Raji (cell line): ENCODE results near the gene ASB2.

Source experiments
- POLR2A ChIP-seq: IDR thresholded peaks from 2 replicates; pipeline ENCODE4 v1.6.1; 2011; ENCODE audit warnings: low read depth, low read length, control low read depth; ENCODE audit not compliant: insufficient read depth

Gene ASB2

GRCh38 chr14:93993382-93993781, 17.0 kb upstream of the ASB2 start:
- no peak for TF ChIP-seq POLR2A

GRCh38 chr14:93991649-93992048, 15.3 kb upstream of the ASB2 start:
- no peak for TF ChIP-seq POLR2A

DNA sequence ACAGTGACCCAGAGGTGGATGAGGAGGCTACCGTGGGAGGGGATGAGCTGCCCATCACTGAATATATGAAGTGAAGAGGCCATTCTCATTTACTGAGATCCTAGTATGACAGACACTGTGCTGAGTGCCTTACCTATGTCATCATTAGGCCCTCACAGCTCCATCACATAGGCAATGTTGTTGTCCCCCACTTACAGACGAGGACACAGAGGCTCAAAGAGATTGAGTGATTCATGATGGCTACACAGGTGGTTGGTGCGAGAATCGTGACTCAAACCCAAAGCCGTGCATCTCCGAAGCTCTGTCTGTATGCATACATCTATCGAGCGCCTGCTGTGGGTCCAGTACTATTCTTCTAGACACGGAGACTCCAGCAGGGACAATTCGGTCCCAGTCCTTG, 14.8 kb upstream of the ASB2 start:
- TF ChIP-seq POLR2A = no peak

GRCh38 chr14:93989939-93990338, 13.6 kb upstream of the ASB2 start:
- no peak for TF ChIP-seq POLR2A

DNA sequence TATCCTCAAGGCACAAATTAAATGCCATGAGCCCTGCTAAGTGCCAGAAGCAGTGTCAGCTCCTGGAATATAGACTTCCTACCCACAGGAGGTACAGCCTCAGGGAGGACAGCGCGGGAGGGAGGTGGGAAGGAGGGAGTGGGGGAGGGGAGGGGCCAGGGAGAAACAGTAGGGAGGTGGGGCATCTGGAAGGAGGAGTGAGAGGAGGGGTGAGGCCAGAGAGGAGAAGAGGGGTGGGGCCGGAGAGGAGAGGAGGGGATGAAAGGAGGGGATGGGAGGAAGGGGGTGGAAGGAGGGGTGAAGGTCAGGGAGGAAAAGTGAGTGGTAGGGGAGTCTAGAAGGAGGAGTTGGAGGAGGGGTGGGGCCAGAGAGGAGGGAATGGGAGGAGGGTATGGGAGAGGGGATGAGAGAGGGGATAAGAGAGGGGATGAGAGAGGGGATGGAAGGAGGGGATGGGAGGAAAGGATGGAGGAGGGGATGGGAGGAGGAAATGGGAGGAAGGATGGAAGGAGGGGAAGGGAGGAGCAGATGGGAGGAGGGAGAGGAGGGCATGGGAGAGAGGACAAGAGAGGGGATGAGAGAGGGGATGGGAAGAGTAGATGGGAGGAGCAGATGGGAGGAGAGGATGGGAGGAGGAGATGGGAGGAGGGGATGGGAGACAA, 11.6 kb upstream of the ASB2 start:
- TF ChIP-seq POLR2A = no peak

DNA sequence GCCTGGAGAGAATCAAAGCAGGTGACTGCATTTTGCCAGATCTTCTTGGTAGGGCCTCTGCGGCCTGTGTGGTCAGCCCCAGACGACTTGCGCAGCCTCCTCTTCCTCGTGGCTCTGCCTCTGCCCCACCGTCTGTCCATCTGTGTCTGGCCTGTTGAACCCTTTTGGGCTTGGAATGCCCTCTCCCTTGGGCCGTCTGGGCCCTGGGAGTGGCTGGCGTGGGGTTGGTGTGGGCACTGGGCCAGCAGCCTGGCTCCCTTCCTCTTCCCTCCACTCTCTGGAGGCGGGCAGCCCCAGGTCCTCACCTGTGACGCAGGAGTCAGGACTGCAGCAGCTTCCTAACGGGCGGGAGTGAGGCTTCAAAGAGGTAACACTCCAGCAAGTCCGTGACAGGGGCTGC, 11.0 kb upstream of the ASB2 start:
- TF ChIP-seq POLR2A = no peak

DNA sequence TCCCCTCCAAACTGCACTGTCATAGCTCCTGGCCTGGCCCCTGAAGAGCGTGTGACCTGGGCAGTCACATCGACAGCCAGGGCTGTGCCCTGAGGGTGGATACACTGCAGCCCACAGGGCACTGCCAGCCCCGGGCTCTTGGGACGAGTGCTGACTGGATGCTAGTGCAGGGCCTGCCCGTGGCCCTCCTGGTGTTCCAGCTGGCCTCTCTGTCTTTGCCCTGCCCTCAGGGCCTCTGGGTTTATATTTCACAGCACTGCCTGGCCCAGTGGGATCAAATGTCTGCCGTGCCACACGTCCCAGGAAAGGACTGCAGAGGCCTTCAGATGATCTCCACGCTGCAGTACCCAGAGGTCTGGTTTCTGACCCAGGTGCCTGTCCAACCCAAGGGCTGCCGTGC, 10.6 kb upstream of the ASB2 start:
- no peak for TF ChIP-seq POLR2A

- TF ChIP-seq POLR2A = no peak
These were observed 8.6 kb upstream of the ASB2 start for GRCh38 chr14:93984987-93985410.

DNA sequence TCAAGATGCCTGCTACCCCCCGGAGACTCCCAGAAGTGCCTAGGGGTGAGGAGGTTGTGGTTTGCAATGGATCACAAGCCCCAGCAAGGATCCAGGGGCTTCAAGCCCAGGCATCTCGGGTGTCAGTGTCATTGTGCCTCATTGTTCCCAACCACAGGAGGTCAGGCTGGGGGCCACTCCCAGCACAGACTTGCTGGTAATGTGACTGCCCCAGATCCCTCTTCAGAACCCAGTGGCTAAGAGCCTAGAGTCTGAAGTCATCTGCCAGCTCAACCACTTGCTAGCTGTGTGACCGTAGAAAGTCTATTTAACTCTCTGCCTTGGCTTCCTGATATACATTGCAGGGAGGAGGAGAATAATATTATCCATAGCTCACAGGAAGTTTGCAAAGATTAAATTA, 7.7 kb upstream of the ASB2 start:
- TF ChIP-seq POLR2A = no peak

GRCh38 chr14:93982230-93983007, 6.0 kb upstream of the ASB2 start:
- TF ChIP-seq POLR2A = no peak

DNA sequence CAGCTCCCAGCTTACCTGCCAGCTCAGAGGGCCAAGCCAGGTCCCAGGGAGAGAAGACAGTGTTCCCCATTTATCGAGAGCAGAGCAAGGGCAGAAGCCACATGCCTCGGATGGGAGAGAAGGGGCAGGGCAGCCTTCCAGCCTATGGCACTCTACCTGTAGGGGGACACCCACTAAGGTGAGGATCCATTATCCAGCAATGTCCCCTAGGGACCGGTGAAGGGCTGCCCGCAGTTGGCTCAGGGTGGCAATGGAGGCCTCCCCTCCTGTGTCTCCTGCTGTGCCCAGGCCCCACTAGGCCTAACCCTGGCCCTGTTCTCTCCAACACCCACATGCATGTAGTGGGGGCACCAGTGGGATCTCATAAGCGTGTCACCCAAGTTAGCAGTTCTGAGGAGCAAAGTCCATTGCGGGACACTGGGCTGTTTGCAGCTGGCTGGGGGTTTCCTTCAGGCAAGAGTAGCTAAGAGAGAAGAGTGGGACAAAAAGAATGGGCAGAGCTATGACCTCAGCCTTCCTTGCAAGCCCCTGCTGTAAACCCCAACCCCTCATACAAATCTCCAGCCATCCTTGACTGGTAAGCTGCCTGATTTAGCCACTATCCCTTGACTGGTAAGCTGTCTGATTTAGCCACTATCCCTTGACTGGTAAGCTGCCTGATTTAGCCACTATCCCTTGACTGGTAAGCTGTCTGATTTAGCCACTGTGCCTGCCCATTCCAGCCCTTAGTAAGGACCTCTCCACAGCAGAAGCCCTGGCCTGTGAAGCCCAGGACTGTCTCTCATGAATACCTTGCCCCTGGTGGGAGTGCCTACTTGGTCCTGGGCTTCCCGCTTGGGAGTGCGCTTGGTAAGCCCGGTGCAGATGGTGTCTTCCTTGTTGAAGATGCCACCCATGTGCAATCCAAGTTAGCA, 5.2 kb upstream of the ASB2 start:
- no peak for TF ChIP-seq POLR2A

- no peak for TF ChIP-seq POLR2A
These were observed 4.3 kb upstream of the ASB2 start for GRCh38 chr14:93980456-93981201.

- TF ChIP-seq POLR2A = no peak
These were observed 2.4 kb upstream of the ASB2 start for GRCh38 chr14:93978735-93979134.

DNA sequence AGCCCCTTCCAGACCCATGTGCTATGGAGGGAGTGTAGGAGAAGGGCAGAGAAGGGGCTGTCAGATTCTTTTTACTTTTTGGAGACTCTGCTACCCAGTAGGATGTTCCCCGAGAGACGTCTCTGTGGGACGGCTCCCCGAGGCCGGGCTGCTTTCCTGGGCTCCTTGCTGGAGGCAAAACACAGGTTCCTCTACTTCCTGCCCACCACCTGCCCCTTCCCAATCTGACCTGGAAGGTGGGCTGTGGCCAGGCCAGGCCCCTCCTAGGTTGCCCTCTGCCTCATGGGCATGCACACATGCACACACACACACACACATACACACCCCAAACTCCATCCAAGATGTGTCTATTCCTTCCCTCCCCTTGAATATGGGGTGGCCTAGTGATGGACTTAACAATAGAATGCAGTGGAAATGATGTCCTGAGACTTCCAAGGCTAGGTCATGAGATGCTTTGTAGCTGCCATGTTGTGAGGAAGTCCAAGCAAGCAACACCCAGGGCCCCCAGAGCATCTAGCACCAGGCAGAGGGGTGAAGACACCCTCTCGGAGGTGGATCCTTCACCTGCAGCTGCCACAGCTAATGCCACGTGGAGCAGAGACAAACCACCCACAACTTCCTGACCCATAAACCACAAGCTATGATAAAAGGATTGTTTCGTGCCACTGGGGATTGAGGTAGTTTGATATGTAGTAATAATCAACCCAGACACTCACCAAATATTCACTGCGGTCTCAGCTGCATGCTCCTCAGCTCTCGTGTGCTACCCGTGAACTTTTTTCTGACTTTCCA, 1.6 kb upstream of the ASB2 start:
- no peak for TF ChIP-seq POLR2A
